Calu3 (cell line): Measurements from ENCODE around the gene SLC4A4. TPM values are rescaled to one million over a fixed set of nuclear protein-coding genes. Genes with fewer than 3 reads are reported as not detected.

ENCODE experiments used
- BruUV-seq: library from RNA; stranded (reverse); fragments of 400-500 nt; replicated peaks from 2 replicates; lab custom pipeline; 2021; lab: Mats Ljungman, UMichigan
- CTCF ChIA-PET: fragments of 300-600 bp; sonication (Branson Sonifier 250); formaldehyde crosslinking; loops from one replicate; lab custom pipeline; 2022; ENCODE audit warnings: antibody characterized with exemption; lab: Charles Lee
- DNase-seq: peaks from one replicate; pipeline ENCODE4 v3.0.0; 2022
- H3K27ac Mint-ChIP-seq: one replicate; pipeline ENCODE4 v1.8.0; 2022; ENCODE audit warnings: mixed read lengths; ENCODE audit not compliant: unreplicated experiment
- H3K27me3 Mint-ChIP-seq: one replicate; pipeline ENCODE4 v1.8.0; 2022; ENCODE audit warnings: mixed read lengths; ENCODE audit not compliant: unreplicated experiment
- H3K36me3 Mint-ChIP-seq: one replicate; pipeline ENCODE4 v1.8.0; 2022; ENCODE audit warnings: mild to moderate bottlenecking, moderate library complexity, mixed read lengths; ENCODE audit not compliant: insufficient read depth, unreplicated experiment
- H3K4me1 Mint-ChIP-seq: one replicate; pipeline ENCODE4 v1.8.0; 2022; ENCODE audit warnings: mild to moderate bottlenecking, low read depth, mixed read lengths; ENCODE audit not compliant: unreplicated experiment
- H3K4me3 Mint-ChIP-seq: one replicate; pipeline ENCODE4 v1.8.0; 2022; ENCODE audit warnings: mild to moderate bottlenecking, low read depth, moderate library complexity, mixed read lengths; ENCODE audit not compliant: unreplicated experiment
- H3K9me3 Mint-ChIP-seq: one replicate; pipeline ENCODE4 v1.8.0; 2022; ENCODE audit warnings: low read depth, mixed read lengths; ENCODE audit not compliant: unreplicated experiment
- CTCF ChIP-seq: fragments of 200-600 bp; IDR thresholded peaks from one replicate; pipeline ENCODE4 v1.8.0; 2022; ENCODE audit warnings: antibody characterized with exemption; ENCODE audit not compliant: unreplicated experiment
- intact Hi-C: fragments of 100-400 bp; cut with micrococcal nuclease; formaldehyde crosslinking; loops from one replicate; pipeline ENCODE4 v1.10.0; 2022; ENCODE audit not compliant: unreplicated experiment
- total RNA-seq: library from RNA; stranded (reverse); gene quantifications from 2 replicates; pipeline ENCODE4 v1.2.3, GENCODE V29; 2022

The SLC4A4 gene
- total RNA-seq, 1 experiment from 2014 or later = 14.6 TPM

- no peaks in the 10 kb centered on the region for H3K36me3 Mint-ChIP-seq
- DNase-seq = no peak
- H3K27ac Mint-ChIP-seq = no peak overlapping the region
- CTCF ChIA-PET = no interaction called here
- no peak for TF ChIP-seq CTCF
- H3K9me3 Mint-ChIP-seq = no peaks in the 10 kb centered on the region
- BruUV-seq = no TSS peak
- intact Hi-C loops = no loop called here
- H3K4me3 Mint-ChIP-seq = no peak overlapping the region
- no peaks in the 10 kb centered on the region for H3K4me1 Mint-ChIP-seq
- no peaks in the 10 kb centered on the region for H3K27me3 Mint-ChIP-seq
Measured at GRCh38 chr4:71361476-71361875, 22.7 kb downstream of the SLC4A4 start.

GRCh38 chr4:71366766-71367165 lies 27.9 kb downstream of the SLC4A4 start:
- no TSS peak for BruUV-seq

GRCh38 chr4:71367546-71367945 lies 28.7 kb downstream of the SLC4A4 start:
- Mint-ChIP-seq H3K4me3 (no peak overlapping the region), H3K36me3 (no peaks in the 10 kb centered on the region), H3K4me1 (no peaks in the 10 kb centered on the region), H3K9me3 (no peaks in the 10 kb centered on the region), H3K27ac (no peak overlapping the region), H3K27me3 (no peaks in the 10 kb centered on the region)
- CTCF ChIA-PET = interaction anchor here (1.6 kb wide), 1 partner anchor 29 kb away, joined by 5 read pairs; the partner anchor contains the start of gene SLC4A4
- DNase-seq = no peak
- TF ChIP-seq CTCF = no peak
- intact Hi-C loops = no loop called here
- no TSS peak for BruUV-seq

More at GRCh38 chr4:71366766-71367165, 27.9 kb downstream of the SLC4A4 start:
- TF ChIP-seq CTCF = no peak
- Mint-ChIP-seq H3K27ac (no peak overlapping the region), H3K9me3 (no peaks in the 10 kb centered on the region), H3K36me3 (no peaks in the 10 kb centered on the region), H3K27me3 (no peaks in the 10 kb centered on the region), H3K4me1 (no peaks in the 10 kb centered on the region), H3K4me3 (no peak overlapping the region)
- CTCF ChIA-PET = interaction anchor here (1.6 kb wide), 1 partner anchor 28 kb away, joined by 5 read pairs; the partner anchor contains the start of gene SLC4A4
- no peak for DNase-seq
- intact Hi-C loops = no loop called here

- Mint-ChIP-seq H3K4me3 (no peak overlapping the region), H3K27ac (no peak overlapping the region), H3K9me3 (no peaks in the 10 kb centered on the region), H3K36me3 (no peaks in the 10 kb centered on the region), H3K27me3 (no peaks in the 10 kb centered on the region), H3K4me1 (no peaks in the 10 kb centered on the region)
- TF ChIP-seq CTCF = no peak
- intact Hi-C loops = no loop called here
- DNase-seq = no peak
- BruUV-seq = no TSS peak
- CTCF ChIA-PET = no interaction called here
Measured at GRCh38 chr4:71368906-71369305, 30.1 kb downstream of the SLC4A4 start.
